HUES64 (cell line): Measurements from ENCODE around the gene TMEM200B. TPM values are rescaled to one million over a fixed set of nuclear protein-coding genes. Genes with fewer than 3 reads are reported as not detected.

Experiments
- H3K27ac ChIP-seq: 2 replicates; pipeline ENCODE4 v1.7.0; 2013; ENCODE audit warnings: low read depth, low read length, inconsistent platforms
- H3K27me3 ChIP-seq: 2 replicates; pipeline ENCODE4 v1.6.1; 2013; ENCODE audit warnings: mild to moderate bottlenecking, low read length; ENCODE audit not compliant: insufficient read depth
- H3K36me3 ChIP-seq: 2 replicates; pipeline ENCODE4 v1.6.1; 2013; ENCODE audit warnings: mild to moderate bottlenecking, low read length; ENCODE audit not compliant: insufficient read depth
- H3K4me1 ChIP-seq: 2 replicates; pipeline ENCODE4 v1.6.1; 2013; ENCODE audit warnings: mild to moderate bottlenecking, low read length, moderate library complexity; ENCODE audit not compliant: insufficient read depth
- H3K4me3 ChIP-seq: 2 replicates; pipeline ENCODE4 v1.5.1; 2013; ENCODE audit warnings: mild to moderate bottlenecking, low read length, moderate library complexity
- H3K9ac ChIP-seq: 2 replicates; pipeline ENCODE4 v1.6.1; 2013; ENCODE audit warnings: mild to moderate bottlenecking, low read depth, low read length
- H3K9me3 ChIP-seq: 2 replicates; pipeline ENCODE4 v1.6.1; 2013; ENCODE audit warnings: low read depth, low read length; ENCODE audit not compliant: insufficient read depth
- WGBS: fragments of 150-250, 120-280 bp; methylation state at CpG from one replicate; pipeline ENCODE4 v1.1.7; 2013; ENCODE audit warnings: missing lambda C conversion rate; 5-methylcytosine and 5-hydroxymethylcytosine counted together
- polyA plus RNA-seq, 2 experiments: library from polyadenylated mRNA; stranded (reverse); fragments of 50-300 nt; gene quantifications; one replicate each; pipeline ENCODE4 v1.2.3, GENCODE V29; 2013

Gene TMEM200B
- 3.9 TPM for polyA plus RNA-seq (2013, experiment 1 of 2)
- 5.0 TPM for polyA plus RNA-seq (2013, experiment 2 of 2)

GRCh38 chr1:29123887-29124365, at the start of gene TMEM200B:
TSS of gene TMEM200B (minus strand) at chr1:29123903. CDS start at chr1:29121828, 2,075 bp downstream.
- H3K36me3 ChIP-seq = no peaks in the 10 kb centered on the region; the same call in 1 of the 2 replicates
- H3K4me3 ChIP-seq = peak within 1 kb of the TSS; percentile 54
- peaks cover 52% of the 10 kb centered on the region for H3K27me3 ChIP-seq
- H3K9ac ChIP-seq = peak within 1 kb of the TSS; percentile 70
- H3K9me3 ChIP-seq = no peaks in the 10 kb centered on the region
- H3K4me1 ChIP-seq = peaks cover 10% of the 10 kb centered on the region; the same call in 1 of the 2 replicates
- WGBS = under 1% methylated on average over 46 of the region's 46 CpGs
- H3K27ac ChIP-seq = peak within 1 kb of the TSS; percentile 90; the same call in 1 of the 2 replicates

DNA sequence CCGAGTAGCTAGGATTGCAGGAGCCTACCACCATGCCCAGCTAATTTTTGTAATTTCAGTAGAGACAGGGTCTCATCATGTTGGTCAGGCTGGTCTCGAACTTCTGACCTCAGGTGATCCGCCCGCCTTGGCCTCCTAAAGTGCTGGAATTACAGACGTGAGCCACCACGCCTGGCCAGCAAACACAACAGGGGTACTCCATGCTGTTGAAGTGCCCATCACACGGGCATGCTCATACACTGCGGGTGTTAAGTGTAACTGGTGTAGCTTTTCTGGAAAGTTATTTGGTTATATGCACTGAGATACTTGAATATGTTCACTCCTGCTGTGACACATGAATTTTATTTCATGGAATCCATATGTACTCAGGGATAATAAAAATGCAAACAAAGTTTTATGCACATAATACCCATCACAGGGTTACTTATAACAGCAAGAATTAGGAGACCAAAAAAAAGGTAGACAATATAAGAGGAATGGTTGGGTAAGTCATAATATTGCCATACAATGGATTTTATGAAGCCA, 48.8 kb upstream of the TMEM200B start:
- Histone ChIP-seq H3K9ac (no peak overlapping the region), H3K4me3 (no peak overlapping the region), H3K36me3 (peaks cover 41% of the 10 kb centered on the region), H3K4me1 (peaks cover 22% of the 10 kb centered on the region), H3K27me3 (no peaks in the 10 kb centered on the region), H3K9me3 (no peaks in the 10 kb centered on the region), H3K27ac (no peak overlapping the region)
- WGBS = 95% methylated on average over 8 of the region's 8 CpGs

DNA sequence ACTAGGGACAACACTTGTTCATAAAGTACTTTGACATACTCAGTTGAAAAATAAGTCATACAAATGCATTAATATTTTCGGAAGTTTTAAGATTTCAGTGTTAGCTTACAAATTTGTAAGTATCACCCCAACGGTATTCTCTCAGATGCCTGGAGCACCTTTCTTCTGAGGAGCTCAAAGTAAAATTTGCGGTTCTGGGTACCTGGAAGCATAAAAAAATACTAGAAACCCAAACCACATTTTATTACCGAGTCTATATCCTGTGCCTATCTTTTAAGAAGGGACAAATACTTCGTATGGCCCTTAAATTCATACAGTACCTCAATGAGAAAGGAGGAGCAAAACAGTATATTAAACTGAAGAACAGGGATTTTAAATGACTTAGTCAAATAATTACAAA, 47.8 kb upstream of the TMEM200B start:
- no peak overlapping the region for H3K4me3 ChIP-seq
- H3K36me3 ChIP-seq = peaks cover 39% of the 10 kb centered on the region
- no peak overlapping the region for H3K9ac ChIP-seq
- H3K9me3 ChIP-seq = no peaks in the 10 kb centered on the region
- no peak overlapping the region for H3K27ac ChIP-seq
- WGBS = 96% methylated on average over 5 of the region's 5 CpGs
- no peaks in the 10 kb centered on the region for H3K27me3 ChIP-seq
- peaks cover 24% of the 10 kb centered on the region for H3K4me1 ChIP-seq

DNA sequence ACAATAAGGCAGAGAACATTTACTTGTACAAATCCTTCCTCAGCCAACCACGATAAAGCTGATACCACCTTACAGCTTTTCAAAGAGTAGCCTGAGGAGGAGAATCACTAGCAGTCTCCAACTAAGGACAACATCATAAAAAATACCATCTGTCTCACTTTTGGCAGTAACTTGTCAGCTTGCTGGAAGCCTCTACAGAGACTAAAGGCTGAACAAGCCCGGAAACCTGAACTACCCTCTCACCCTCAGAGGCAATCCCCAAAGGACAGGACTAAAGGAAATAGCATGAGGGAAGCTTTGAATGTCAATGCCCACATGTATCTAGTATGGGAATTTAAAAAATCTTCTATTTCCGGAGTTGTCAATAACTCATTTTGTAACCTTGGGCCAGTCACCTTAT, 47.4 kb upstream of the TMEM200B start:
- Histone ChIP-seq H3K4me1 (peaks cover 29% of the 10 kb centered on the region), H3K27ac (no peak overlapping the region), H3K4me3 (no peak overlapping the region), H3K36me3 (peaks cover 44% of the 10 kb centered on the region), H3K9me3 (no peaks in the 10 kb centered on the region), H3K9ac (no peak overlapping the region), H3K27me3 (no peaks in the 10 kb centered on the region)
- 58% methylated on average over 3 of the region's 3 CpGs for WGBS

DNA sequence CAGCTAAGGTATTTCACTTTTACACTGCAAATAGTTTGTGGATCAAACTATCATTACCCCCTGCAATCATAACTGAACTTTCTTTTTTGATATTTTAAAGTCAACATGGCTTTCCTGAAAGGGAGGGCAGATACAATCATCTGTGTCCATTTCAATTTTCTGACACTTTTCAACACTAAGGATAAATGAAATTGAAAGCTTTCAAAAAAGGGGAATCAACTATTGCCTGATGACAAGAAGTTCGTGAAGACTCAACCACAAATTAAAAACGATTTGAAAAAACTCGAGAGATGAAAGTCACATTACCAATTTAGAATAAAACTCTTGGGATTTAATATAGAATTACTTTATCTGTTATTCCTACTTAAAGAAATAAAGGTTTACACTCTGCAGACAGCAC, 46.3 kb upstream of the TMEM200B start:
- WGBS = 93% methylated on average over 2 of the region's 3 CpGs
- Histone ChIP-seq H3K9me3 (no peaks in the 10 kb centered on the region), H3K27ac (no peak overlapping the region), H3K4me3 (no peak overlapping the region), H3K36me3 (peaks cover 49% of the 10 kb centered on the region), H3K9ac (no peak overlapping the region), H3K27me3 (no peaks in the 10 kb centered on the region), H3K4me1 (peaks cover 40% of the 10 kb centered on the region)

- no peak overlapping the region for H3K4me3 ChIP-seq
- H3K27me3 ChIP-seq = no peaks in the 10 kb centered on the region
- H3K9ac ChIP-seq = no peak overlapping the region
- peaks cover 58% of the 10 kb centered on the region for H3K4me1 ChIP-seq
- WGBS = over 99% methylated on average over 9 of the region's 9 CpGs
- no peak overlapping the region for H3K27ac ChIP-seq
- H3K9me3 ChIP-seq = no peaks in the 10 kb centered on the region
- H3K36me3 ChIP-seq = peaks cover 55% of the 10 kb centered on the region
These were observed 44.2 kb upstream of the TMEM200B start for GRCh38 chr1:29167904-29168303.

GRCh38 chr1:29166291-29166878, 42.7 kb upstream of the TMEM200B start:
- Histone ChIP-seq H3K27ac (peak overlapping the region; percentile 93; the same call in 1 of the 2 replicates), H3K4me1 (peaks cover 56% of the 10 kb centered on the region), H3K27me3 (no peaks in the 10 kb centered on the region), H3K9ac (no peak overlapping the region), H3K36me3 (peaks cover 50% of the 10 kb centered on the region), H3K4me3 (no peak overlapping the region), H3K9me3 (no peaks in the 10 kb centered on the region)
- 78% methylated on average over 9 of the region's 9 CpGs for WGBS

DNA sequence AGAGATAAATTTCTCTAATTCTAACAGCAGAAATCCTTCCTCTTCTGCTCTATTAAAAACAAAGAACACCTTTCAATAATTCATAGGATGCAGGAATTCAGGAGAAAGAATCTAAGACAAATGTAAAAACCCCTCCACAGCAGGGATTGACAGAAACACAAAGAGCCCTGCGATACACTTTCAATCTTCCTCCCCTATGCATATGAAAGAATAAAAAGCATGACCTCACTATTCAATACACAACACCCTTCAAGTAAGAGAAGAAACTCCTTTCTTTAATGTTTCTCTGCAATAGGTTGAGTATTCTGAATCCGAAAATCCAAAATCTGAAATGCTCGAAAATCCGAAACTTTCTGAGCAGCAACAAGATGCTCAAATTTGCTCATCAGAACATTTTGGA, 40.9 kb upstream of the TMEM200B start:
- peak overlapping the region; percentile 96 for H3K27ac ChIP-seq
- peaks cover 63% of the 10 kb centered on the region for H3K36me3 ChIP-seq
- H3K4me1 ChIP-seq = peaks cover 49% of the 10 kb centered on the region
- no peaks in the 10 kb centered on the region for H3K9me3 ChIP-seq
- H3K4me3 ChIP-seq = peak overlapping the region; percentile 15
- 40% methylated on average over 4 of the region's 4 CpGs for WGBS
- peak overlapping the region; percentile 49 for H3K9ac ChIP-seq
- H3K27me3 ChIP-seq = no peaks in the 10 kb centered on the region

GRCh38 chr1:29162476-29163138, 38.9 kb upstream of the TMEM200B start:
- H3K4me3 ChIP-seq = no peak overlapping the region
- peaks cover 69% of the 10 kb centered on the region for H3K36me3 ChIP-seq
- H3K9me3 ChIP-seq = no peaks in the 10 kb centered on the region
- 89% methylated on average over 9 of the region's 9 CpGs for WGBS
- H3K9ac ChIP-seq = no peak overlapping the region
- H3K27me3 ChIP-seq = no peaks in the 10 kb centered on the region
- H3K4me1 ChIP-seq = peaks cover 49% of the 10 kb centered on the region
- no peak overlapping the region for H3K27ac ChIP-seq

- H3K9me3 ChIP-seq = no peaks in the 10 kb centered on the region
- no peak overlapping the region for H3K9ac ChIP-seq
- no peak overlapping the region for H3K4me3 ChIP-seq
- WGBS = 87% methylated on average over 3 of the region's 4 CpGs
- peaks cover 48% of the 10 kb centered on the region for H3K4me1 ChIP-seq
- no peaks in the 10 kb centered on the region for H3K27me3 ChIP-seq
- peaks cover 72% of the 10 kb centered on the region for H3K36me3 ChIP-seq
- H3K27ac ChIP-seq = no peak overlapping the region
These were observed 38.3 kb upstream of the TMEM200B start for GRCh38 chr1:29162025-29162424.

- Histone ChIP-seq H3K4me3 (no peak overlapping the region), H3K9me3 (no peaks in the 10 kb centered on the region), H3K36me3 (peaks cover 77% of the 10 kb centered on the region), H3K27ac (no peak overlapping the region), H3K4me1 (peaks cover 25% of the 10 kb centered on the region), H3K9ac (no peak overlapping the region), H3K27me3 (no peaks in the 10 kb centered on the region)
- 98% methylated on average over 3 of the region's 3 CpGs for WGBS
These were observed 36.1 kb upstream of the TMEM200B start for GRCh38 chr1:29159773-29160172.
